RWPE2 (cell line): ENCODE results near the gene WDR18.
"Not testable (repeated sequence)": the region's sequence is repeated elsewhere in the genome, so short reads cannot be mapped to it uniquely, and the experiment has no call there.

Experiments used
- ATAC-seq: fragments of 200-7000 bp; cut with Tn5 transposase; 3 replicates; pipeline ENCODE4 v1.9.1; 2021; ENCODE audit warnings: low read depth
- DNase-seq: peaks from one replicate; pipeline ENCODE4 v3.0.0-alpha.2; 2020; ENCODE audit warnings: low spot score
- H3K27ac ChIP-seq: fragments of 450-650 bp; 2 replicates; pipeline ENCODE4 v1.5.1; 2017; ENCODE audit warnings: mild to moderate bottlenecking; ENCODE audit not compliant: poor library complexity, severe bottlenecking
- H3K27me3 ChIP-seq: fragments of 250-450 bp; sonication (Bioruptor Pico); 2 replicates; pipeline ENCODE4 v1.5.1; 2021; ENCODE audit warnings: mild to moderate bottlenecking, moderate library complexity; ENCODE audit not compliant: insufficient read depth, poor library complexity, severe bottlenecking
- H3K36me3 ChIP-seq: fragments of 250-450 bp; sonication (Bioruptor Pico); 2 replicates; pipeline ENCODE4 v1.5.1; 2020; ENCODE audit warnings: low read depth, mild to moderate bottlenecking, moderate library complexity
- H3K4me1 ChIP-seq: fragments of 250-450 bp; sonication (Bioruptor Pico); 2 replicates; pipeline ENCODE4 v1.5.1; 2021; ENCODE audit warnings: mild to moderate bottlenecking, moderate library complexity; ENCODE audit not compliant: insufficient read depth, poor library complexity, severe bottlenecking
- H3K4me3 ChIP-seq: fragments of 250-450 bp; sonication (Bioruptor Pico); 2 replicates; pipeline ENCODE4 v1.5.1; 2021; ENCODE audit warnings: mild to moderate bottlenecking, moderate library complexity; ENCODE audit not compliant: severe bottlenecking
- H3K9me3 ChIP-seq: fragments of 250-450 bp; sonication (Bioruptor Pico); 2 replicates; pipeline ENCODE4 v1.5.1; 2021; ENCODE audit warnings: mild to moderate bottlenecking, moderate library complexity; ENCODE audit not compliant: severe bottlenecking
- TF ChIP-seq, protein P1 (sequence below): fragments of 450-650 bp; IDR thresholded peaks from one replicate; pipeline ENCODE4 v1.5.1; 2017; ENCODE audit warnings: mild to moderate bottlenecking, moderate library complexity; ENCODE audit not compliant: poor library complexity, severe bottlenecking

The WDR18 gene

DNA sequence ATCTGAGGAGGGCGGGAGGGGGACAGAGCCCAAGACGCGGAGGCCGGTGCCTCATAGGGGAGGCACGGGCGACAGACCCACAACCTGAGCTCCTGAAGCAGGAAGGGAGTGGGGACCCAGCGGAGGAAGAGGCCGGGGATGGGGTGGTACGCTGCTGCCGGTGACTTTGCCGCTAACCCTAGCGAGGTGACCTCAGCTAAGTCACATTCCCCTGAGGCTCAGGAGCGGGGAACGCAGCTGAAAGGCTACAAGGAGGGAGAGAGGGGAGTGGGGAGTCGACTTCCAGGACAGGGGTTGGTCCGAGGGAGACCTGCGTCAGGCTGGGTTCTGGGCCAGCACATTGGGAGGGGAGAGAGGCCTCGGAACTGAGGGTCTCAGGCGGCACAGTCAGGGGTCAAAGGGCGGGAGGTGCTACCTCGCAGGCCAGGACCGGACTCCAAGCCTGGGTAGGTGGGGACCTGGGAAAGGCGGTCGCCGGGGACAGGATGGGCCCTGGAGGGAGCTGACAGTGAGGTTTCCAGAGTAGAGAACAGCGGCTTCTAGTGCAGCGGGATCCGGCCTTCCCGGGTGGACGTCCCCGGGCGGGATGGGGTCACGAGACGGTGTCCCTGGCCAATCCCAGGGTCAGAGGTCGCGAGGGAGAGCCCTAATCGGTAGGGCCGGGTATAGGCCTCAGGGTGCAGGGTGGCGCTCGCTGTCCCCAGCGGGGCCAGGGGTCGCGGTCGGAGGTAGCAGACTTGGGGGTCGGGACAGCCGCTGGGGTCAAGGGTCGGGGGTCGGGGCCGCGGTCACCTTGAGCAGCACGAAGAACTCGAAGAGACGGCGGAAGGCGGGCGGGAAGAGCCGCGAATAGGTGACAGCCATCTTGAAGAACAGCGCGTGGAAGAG is 36.1 kb downstream of the WDR18 start:
- peaks cover 23% of the 10 kb centered on the region for H3K4me1 ChIP-seq
- H3K27me3 ChIP-seq = no peaks in the 10 kb centered on the region
- TF ChIP-seq, protein P1, sequence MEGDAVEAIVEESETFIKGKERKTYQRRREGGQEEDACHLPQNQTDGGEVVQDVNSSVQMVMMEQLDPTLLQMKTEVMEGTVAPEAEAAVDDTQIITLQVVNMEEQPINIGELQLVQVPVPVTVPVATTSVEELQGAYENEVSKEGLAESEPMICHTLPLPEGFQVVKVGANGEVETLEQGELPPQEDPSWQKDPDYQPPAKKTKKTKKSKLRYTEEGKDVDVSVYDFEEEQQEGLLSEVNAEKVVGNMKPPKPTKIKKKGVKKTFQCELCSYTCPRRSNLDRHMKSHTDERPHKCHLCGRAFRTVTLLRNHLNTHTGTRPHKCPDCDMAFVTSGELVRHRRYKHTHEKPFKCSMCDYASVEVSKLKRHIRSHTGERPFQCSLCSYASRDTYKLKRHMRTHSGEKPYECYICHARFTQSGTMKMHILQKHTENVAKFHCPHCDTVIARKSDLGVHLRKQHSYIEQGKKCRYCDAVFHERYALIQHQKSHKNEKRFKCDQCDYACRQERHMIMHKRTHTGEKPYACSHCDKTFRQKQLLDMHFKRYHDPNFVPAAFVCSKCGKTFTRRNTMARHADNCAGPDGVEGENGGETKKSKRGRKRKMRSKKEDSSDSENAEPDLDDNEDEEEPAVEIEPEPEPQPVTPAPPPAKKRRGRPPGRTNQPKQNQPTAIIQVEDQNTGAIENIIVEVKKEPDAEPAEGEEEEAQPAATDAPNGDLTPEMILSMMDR = no peak
- H3K36me3 ChIP-seq = no peaks in the 10 kb centered on the region; the same call in 1 of the 2 replicates
- ATAC-seq (no peak), DNase-seq (no peak)
- peak overlapping the region; percentile 84 for H3K27ac ChIP-seq
- H3K4me3 ChIP-seq = peak overlapping the region; percentile 62
- H3K9me3 ChIP-seq = no peaks in the 10 kb centered on the region

DNA sequence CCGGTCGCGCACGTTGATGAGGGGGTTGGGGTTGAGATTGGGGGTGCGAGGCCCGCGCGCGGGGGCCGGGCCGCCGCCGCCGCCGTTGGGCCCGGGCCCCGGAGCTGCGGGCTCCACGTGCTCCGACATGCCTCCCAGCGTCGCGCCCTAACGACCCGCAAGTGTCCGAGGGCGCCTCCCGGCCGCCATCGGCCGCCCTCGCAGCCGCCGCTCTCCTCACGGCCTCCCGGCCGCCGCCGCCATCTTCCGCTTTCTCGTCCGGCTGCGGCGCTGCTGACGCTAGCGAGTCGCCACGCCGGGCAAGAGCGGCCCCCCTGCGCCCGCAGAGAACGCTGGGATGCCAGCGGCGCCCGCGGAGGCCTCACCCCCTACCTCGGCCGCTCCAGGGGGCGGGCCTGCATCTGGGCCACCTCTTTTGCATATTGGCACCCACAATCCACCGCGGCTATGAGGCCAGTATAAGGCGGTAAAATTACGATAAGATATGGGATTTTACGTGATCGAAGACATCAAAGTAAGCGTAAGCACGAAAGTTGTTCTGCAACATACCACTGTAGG is 36.8 kb downstream of the WDR18 start, which contains the start of gene TMEM259:
TMEM259 (minus strand) TSS at position 256 of the 558 bp plus-strand sequence; CDS start at position 129, 127 bp downstream.
- Histone ChIP-seq H3K4me3 (peak within 1 kb of the TSS; percentile 62), H3K4me1 (peaks cover 23% of the 10 kb centered on the region), H3K27me3 (no peaks in the 10 kb centered on the region), H3K9me3 (no peaks in the 10 kb centered on the region), H3K36me3 (no peaks in the 10 kb centered on the region; the same call in 1 of the 2 replicates), H3K27ac (peak within 1 kb of the TSS; percentile 84)
- TF ChIP-seq, protein P1 = no peak
- DNase-seq = peak; percentile 95
- ATAC-seq = peak; percentile 61

DNA sequence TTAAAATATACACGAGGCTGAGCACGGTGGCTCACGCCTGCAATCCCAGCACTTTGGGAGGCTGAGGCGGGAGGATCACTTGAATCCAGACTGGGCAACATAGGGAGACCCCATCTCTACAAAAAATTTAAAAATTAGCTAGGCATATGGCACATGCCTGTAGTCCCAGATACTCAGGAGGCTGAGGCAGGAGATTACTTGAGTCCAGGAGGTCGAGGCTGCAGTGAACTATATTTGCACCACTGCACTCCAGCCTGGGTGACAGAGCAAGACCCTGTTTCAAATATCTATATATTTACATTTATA is 39.7 kb downstream of the WDR18 start:
- not testable (repeated sequence) for DNase-seq, H3K36me3 ChIP-seq, H3K4me1 ChIP-seq, H3K9me3 ChIP-seq, H3K27me3 ChIP-seq, ATAC-seq, H3K27ac ChIP-seq, H3K4me3 ChIP-seq

DNA sequence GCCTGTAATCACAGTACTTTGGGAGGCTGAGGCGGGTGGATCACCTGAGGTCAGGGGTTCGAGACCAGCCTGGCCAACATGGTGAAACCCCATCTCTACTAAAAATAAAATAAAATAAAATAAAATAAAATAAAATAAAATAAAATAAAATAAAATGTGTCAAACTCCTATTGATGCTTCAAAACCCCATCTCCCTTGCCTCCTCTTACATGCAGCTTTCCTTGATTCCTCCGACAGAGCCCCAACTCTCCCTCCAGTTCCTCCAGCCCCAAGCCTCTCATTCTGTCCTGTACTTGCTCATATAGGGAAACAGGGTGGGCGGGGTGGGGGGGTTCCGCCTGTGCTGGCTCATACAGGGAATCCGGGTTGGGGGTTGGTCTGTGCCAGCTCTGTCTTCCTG is 40.9 kb downstream of the WDR18 start:
- not testable (repeated sequence) for H3K36me3 ChIP-seq, H3K4me1 ChIP-seq, H3K9me3 ChIP-seq, DNase-seq, H3K27ac ChIP-seq, H3K4me3 ChIP-seq, ATAC-seq, H3K27me3 ChIP-seq

DNA sequence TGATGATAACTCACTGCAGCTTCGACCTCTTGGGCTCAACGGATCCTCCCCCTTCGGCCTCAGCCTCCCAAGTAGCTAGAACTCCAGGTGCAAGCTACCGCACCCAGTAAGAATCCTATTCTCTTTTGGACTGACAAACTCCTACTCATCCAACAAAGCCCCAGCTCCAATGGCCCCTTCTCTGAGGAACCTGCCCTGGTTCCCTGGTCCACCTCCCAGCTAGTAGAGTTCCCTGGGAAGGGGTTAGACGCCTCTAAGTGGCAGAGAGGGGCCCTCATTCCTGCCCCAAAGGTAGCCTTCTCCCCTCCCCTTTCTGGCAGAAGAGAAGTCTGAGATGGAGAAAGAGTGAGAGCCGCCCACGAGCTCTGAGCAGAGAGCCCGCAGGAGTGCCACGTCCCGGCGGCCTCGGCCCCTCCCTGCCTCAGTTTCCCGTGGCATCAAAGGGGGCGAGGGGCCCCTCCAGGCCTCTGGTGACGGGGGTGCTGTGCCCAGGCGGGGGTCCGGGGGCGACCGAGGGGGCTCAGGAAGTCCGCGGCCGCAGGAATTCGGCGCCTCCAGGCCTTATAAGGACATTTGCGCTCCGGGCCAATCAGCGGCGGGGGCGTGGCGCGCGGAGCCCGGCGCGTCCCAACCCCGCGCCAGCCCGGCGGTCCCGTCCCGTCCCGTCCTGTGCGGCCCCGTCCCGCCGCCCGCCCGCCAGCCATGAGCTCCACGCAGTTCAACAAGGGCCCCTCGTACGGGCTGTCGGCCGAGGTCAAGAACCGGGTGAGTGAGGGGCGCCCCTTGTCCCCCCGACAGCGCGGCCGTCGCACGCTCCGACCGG is 42.0 kb downstream of the WDR18 start, which contains the start of gene CNN2:
CNN2 (plus strand) TSS at position 649 of the 823 bp plus-strand sequence; CDS start at position 703, 54 bp downstream.
- peak within 1 kb of the TSS; percentile 90 for H3K4me3 ChIP-seq
- H3K4me1 ChIP-seq = no peaks in the 10 kb centered on the region
- H3K9me3 ChIP-seq = no peaks in the 10 kb centered on the region
- ATAC-seq (peak; percentile 76), DNase-seq (no peak)
- H3K27me3 ChIP-seq = no peaks in the 10 kb centered on the region
- peaks cover 16% of the 10 kb centered on the region for H3K36me3 ChIP-seq
- H3K27ac ChIP-seq = peak within 1 kb of the TSS; percentile 96
- TF ChIP-seq, protein P1 = no peak
